Measurements from ENCODE around the gene SERP2. TPM values are rescaled to one million over a fixed set of nuclear protein-coding genes. Genes with fewer than 3 reads are reported as not detected.
A peak's percentile ranks its signal among the peaks of the same experiment; 100 is the strongest.

Gene SERP2
- polyA plus RNA-seq, 3 donors from 2014 or later = 3.9 to 8.1 (median 4.3) TPM

- peaks cover 1 to 4% (median 2%) of the 10 kb centered on the region in 3 donors for H3K27me3 Mint-ChIP-seq (ENCODE audit: low read depth in 3 of 3)
- H3K4me3 Mint-ChIP-seq = no peak overlapping the region
- H3K36me3 Mint-ChIP-seq = no peaks in the 10 kb centered on the region
- no peaks in the 10 kb centered on the region for H3K9me3 Mint-ChIP-seq
- no peak overlapping the region for H3K27ac Mint-ChIP-seq
- H3K4me1 Mint-ChIP-seq = peaks cover 0 to 6% of the 10 kb centered on the region in 2 donors
- DNase-seq = no peak
Observed at GRCh38 chr13:44415815-44416214, 42.2 kb downstream of the SERP2 start.

- no peak for DNase-seq
- Mint-ChIP-seq H3K9me3 (no peaks in the 10 kb centered on the region), H3K27ac (no peak overlapping the region), H3K4me1 (peaks cover 0 to 6% of the 10 kb centered on the region in 2 donors), H3K27me3 (ENCODE audit: low read depth in 3 of 3) (peaks cover 1 to 7% (median 2%) of the 10 kb centered on the region in 3 donors), H3K36me3 (no peaks in the 10 kb centered on the region), H3K4me3 (no peak overlapping the region)
Observed at GRCh38 chr13:44416301-44416700, 42.7 kb downstream of the SERP2 start.

- H3K36me3 Mint-ChIP-seq = no peaks in the 10 kb centered on the region
- DNase-seq = no peak
- no peak overlapping the region for H3K4me3 Mint-ChIP-seq
- no peaks in the 10 kb centered on the region for H3K9me3 Mint-ChIP-seq
- peaks cover 0 to 6% of the 10 kb centered on the region in 2 donors for H3K4me1 Mint-ChIP-seq
- H3K27ac Mint-ChIP-seq = no peak overlapping the region
- H3K27me3 Mint-ChIP-seq (ENCODE audit: low read depth in 3 of 3) = peaks cover 1 to 7% (median 2%) of the 10 kb centered on the region in 3 donors
Observed at GRCh38 chr13:44416744-44417143, 43.1 kb downstream of the SERP2 start.

- DNase-seq = no peak
- no peaks in the 10 kb centered on the region for H3K36me3 Mint-ChIP-seq
- H3K27ac Mint-ChIP-seq = no peak overlapping the region
- no peaks in the 10 kb centered on the region for H3K9me3 Mint-ChIP-seq
- H3K4me3 Mint-ChIP-seq = no peak overlapping the region
- no peaks in the 10 kb centered on the region for H3K4me1 Mint-ChIP-seq
- peaks cover 1 to 5% (median 2%) of the 10 kb centered on the region in 3 donors for H3K27me3 Mint-ChIP-seq (ENCODE audit: low read depth in 3 of 3)
Observed at GRCh38 chr13:44417446-44417845, 43.8 kb downstream of the SERP2 start.

GRCh38 chr13:44417876-44418275 lies 44.3 kb downstream of the SERP2 start:
- DNase-seq = no peak
- Mint-ChIP-seq H3K27ac (no peak overlapping the region), H3K9me3 (no peaks in the 10 kb centered on the region), H3K27me3 (ENCODE audit: low read depth in 3 of 3) (peaks cover 0 to 3% (median 1%) of the 10 kb centered on the region in 3 donors), H3K4me3 (no peak overlapping the region), H3K36me3 (no peaks in the 10 kb centered on the region), H3K4me1 (no peaks in the 10 kb centered on the region)

GRCh38 chr13:44420376-44421220 lies 47.0 kb downstream of the SERP2 start:
- H3K27ac Mint-ChIP-seq = no peak overlapping the region
- no peaks in the 10 kb centered on the region for H3K9me3 Mint-ChIP-seq

GRCh38 chr13:44421853-44422525 lies 48.4 kb downstream of the SERP2 start:
- Mint-ChIP-seq H3K4me1 (no peaks in the 10 kb centered on the region), H3K4me3 (no peak overlapping the region), H3K27me3 (ENCODE audit: low read depth in 3 of 3) (peaks cover 0 to 5% (median 1%) of the 10 kb centered on the region in 3 donors), H3K9me3 (no peaks in the 10 kb centered on the region), H3K27ac (no peak overlapping the region), H3K36me3 (no peaks in the 10 kb centered on the region)
- DNase-seq = no peak

More at GRCh38 chr13:44420376-44421220, 47.0 kb downstream of the SERP2 start:
- Mint-ChIP-seq H3K4me3 (no peak overlapping the region), H3K36me3 (no peaks in the 10 kb centered on the region), H3K4me1 (no peaks in the 10 kb centered on the region), H3K27me3 (ENCODE audit: low read depth in 3 of 3) (peaks cover 0 to 5% (median 3%) of the 10 kb centered on the region in 3 donors)
- no peak for DNase-seq

- DNase-seq = no peak
- Mint-ChIP-seq H3K9me3 (no peaks in the 10 kb centered on the region), H3K36me3 (peaks cover 0 to 5% (median 0%) of the 10 kb centered on the region in 3 donors), H3K4me3 (no peak overlapping the region), H3K4me1 (no peaks in the 10 kb centered on the region), H3K27me3 (ENCODE audit: low read depth in 3 of 3) (peaks cover 0 to 5% (median 1%) of the 10 kb centered on the region in 3 donors), H3K27ac (peak overlapping the region in 1 of 6 donors; percentile 20)
Observed at GRCh38 chr13:44422755-44423643, 49.4 kb downstream of the SERP2 start.

GRCh38 chr13:44423824-44424223 lies 50.2 kb downstream of the SERP2 start:
- Mint-ChIP-seq H3K9me3 (no peaks in the 10 kb centered on the region), H3K36me3 (peaks cover 0 to 5% (median 0%) of the 10 kb centered on the region in 3 donors), H3K4me1 (no peaks in the 10 kb centered on the region), H3K27me3 (ENCODE audit: low read depth in 3 of 3) (peaks cover 0 to 5% (median 1%) of the 10 kb centered on the region in 3 donors), H3K4me3 (no peak overlapping the region), H3K27ac (peak overlapping the region in 1 of 6 donors; percentile 13)
- DNase-seq = no peak

GRCh38 chr13:44425041-44425814 lies 51.6 kb downstream of the SERP2 start:
- peaks cover 0 to 5% (median 0%) of the 10 kb centered on the region in 3 donors for H3K36me3 Mint-ChIP-seq
- no peaks in the 10 kb centered on the region for H3K9me3 Mint-ChIP-seq
- no peaks in the 10 kb centered on the region for H3K4me1 Mint-ChIP-seq
- peak overlapping the region in 1 of 6 donors; percentile 18 for H3K27ac Mint-ChIP-seq
- DNase-seq = no peak
- peaks cover 0 to 5% (median 1%) of the 10 kb centered on the region in 3 donors for H3K27me3 Mint-ChIP-seq (ENCODE audit: low read depth in 3 of 3)
- no peak overlapping the region for H3K4me3 Mint-ChIP-seq

- Mint-ChIP-seq H3K9me3 (no peaks in the 10 kb centered on the region), H3K27me3 (ENCODE audit: low read depth in 3 of 3) (peaks cover 0 to 5% (median 1%) of the 10 kb centered on the region in 3 donors), H3K27ac (no peak overlapping the region), H3K4me3 (no peak overlapping the region), H3K4me1 (no peaks in the 10 kb centered on the region), H3K36me3 (peaks cover 0 to 5% (median 0%) of the 10 kb centered on the region in 3 donors)
- DNase-seq = no peak
Observed at GRCh38 chr13:44425815-44426078, 52.1 kb downstream of the SERP2 start.

GRCh38 chr13:44426461-44426860 lies 52.8 kb downstream of the SERP2 start:
- no peak for DNase-seq
- Mint-ChIP-seq H3K27me3 (ENCODE audit: low read depth in 3 of 3) (peaks cover 0 to 2% (median 1%) of the 10 kb centered on the region in 3 donors), H3K36me3 (peaks cover 0 to 5% (median 0%) of the 10 kb centered on the region in 3 donors), H3K27ac (no peak overlapping the region), H3K4me3 (no peak overlapping the region), H3K4me1 (no peaks in the 10 kb centered on the region), H3K9me3 (no peaks in the 10 kb centered on the region)

GRCh38 chr13:44429311-44429710 lies 55.7 kb downstream of the SERP2 start:
- Mint-ChIP-seq H3K4me1 (peaks cover 0 to 1% of the 10 kb centered on the region in 2 donors), H3K9me3 (no peaks in the 10 kb centered on the region), H3K27me3 (ENCODE audit: low read depth in 3 of 3) (peaks cover 0 to 2% (median 1%) of the 10 kb centered on the region in 3 donors), H3K27ac (no peak overlapping the region), H3K36me3 (peaks cover 0 to 5% (median 0%) of the 10 kb centered on the region in 3 donors), H3K4me3 (no peak overlapping the region)
- DNase-seq = no peak

Measured in immature natural killer cell (primary cell).